HG03025 (cell line): ENCODE data around the gene KRT6B.

Source experiments
- ATAC-seq: cut with Tn5 transposase; IDR thresholded peaks from one replicate; pipeline ENCODE4 v1.9.1; 2021; ENCODE audit warnings: mild to moderate bottlenecking, moderate library complexity; ENCODE audit not compliant: unreplicated experiment, low FRiP score

The KRT6B gene

GRCh38 chr12:52437508-52437907, 14.4 kb downstream of the KRT6B start:
- no peak for ATAC-seq

- ATAC-seq = no peak
Measured at GRCh38 chr12:52436828-52437474, 15.0 kb downstream of the KRT6B start.

GRCh38 chr12:52436000-52436827, 15.7 kb downstream of the KRT6B start:
- ATAC-seq = no peak

GRCh38 chr12:52435659-52435999, 16.3 kb downstream of the KRT6B start:
- no peak for ATAC-seq

- no peak for ATAC-seq
Measured at GRCh38 chr12:52434760-52435530, 17.0 kb downstream of the KRT6B start.

GRCh38 chr12:52434081-52434733, 17.7 kb downstream of the KRT6B start, which contains the start of gene KRT75:
Gene KRT75 (minus strand): TSS chr12:52434371. CDS start chr12:52434304, 67 bp downstream.
- ATAC-seq = no peak

GRCh38 chr12:52433501-52434080, 18.4 kb downstream of the KRT6B start:
- no peak for ATAC-seq

GRCh38 chr12:52432559-52433207, 19.3 kb downstream of the KRT6B start:
- no peak for ATAC-seq

- ATAC-seq = no peak
Measured at GRCh38 chr12:52428121-52428520, 23.8 kb downstream of the KRT6B start.

GRCh38 chr12:52427083-52427482, 24.9 kb downstream of the KRT6B start:
- ATAC-seq = no peak

- ATAC-seq = no peak
Measured at GRCh38 chr12:52426034-52426433, 25.9 kb downstream of the KRT6B start.

- no peak for ATAC-seq
Measured at GRCh38 chr12:52425466-52425865, 26.5 kb downstream of the KRT6B start.

GRCh38 chr12:52423661-52424500, 28.1 kb downstream of the KRT6B start:
- ATAC-seq = no peak

GRCh38 chr12:52423035-52423434, 28.9 kb downstream of the KRT6B start:
- no peak for ATAC-seq

GRCh38 chr12:52419656-52420055, 32.3 kb downstream of the KRT6B start:
- ATAC-seq = no peak

GRCh38 chr12:52418576-52419110, 33.3 kb downstream of the KRT6B start:
- ATAC-seq = no peak

GRCh38 chr12:52417740-52418139, 34.2 kb downstream of the KRT6B start:
- ATAC-seq = no peak

GRCh38 chr12:52416795-52417194, 35.2 kb downstream of the KRT6B start:
- no peak for ATAC-seq
